ENCODE data around the gene ADD1.

The ADD1 gene

GRCh38 chr4:2878346-2878745 is 34.7 kb downstream of the ADD1 start:
- no peak for DNase-seq (ENCODE audit: low read depth)
- TF ChIP-seq CTCF (IDR thresholded peaks at IDR 0.05; ENCODE audit: insufficient read depth, low read depth, low read length, missing control alignments) = no peak
- no peak overlapping the region for H3K4me3 ChIP-seq (ENCODE audit: low read length)

GRCh38 chr4:2879026-2879425 is 35.4 kb downstream of the ADD1 start:
- H3K4me3 ChIP-seq (ENCODE audit: low read length) = no peak overlapping the region
- DNase-seq (ENCODE audit: low read depth) = no peak
- no peak for TF ChIP-seq CTCF (IDR thresholded peaks at IDR 0.05; ENCODE audit: insufficient read depth, low read depth, low read length, missing control alignments)

- no peak for DNase-seq (ENCODE audit: low read depth)
- TF ChIP-seq CTCF (IDR thresholded peaks at IDR 0.05; ENCODE audit: insufficient read depth, low read depth, low read length, missing control alignments) = no peak
- H3K4me3 ChIP-seq (ENCODE audit: low read length) = no peak overlapping the region
Measured at GRCh38 chr4:2881431-2881830, 37.8 kb downstream of the ADD1 start.

- TF ChIP-seq CTCF (IDR thresholded peaks at IDR 0.05; ENCODE audit: insufficient read depth, low read depth, low read length, missing control alignments) = no peak
- no peak for DNase-seq (ENCODE audit: low read depth)
- no peak overlapping the region for H3K4me3 ChIP-seq (ENCODE audit: low read length)
Measured at GRCh38 chr4:2882341-2882740, 38.7 kb downstream of the ADD1 start.

GRCh38 chr4:2886161-2886560 is 42.5 kb downstream of the ADD1 start:
- TF ChIP-seq CTCF (IDR thresholded peaks at IDR 0.05; ENCODE audit: insufficient read depth, low read depth, low read length, missing control alignments) = no peak
- DNase-seq (ENCODE audit: low read depth) = no peak
- no peak overlapping the region for H3K4me3 ChIP-seq (ENCODE audit: low read length)

GRCh38 chr4:2886622-2887021 is 43.0 kb downstream of the ADD1 start:
- DNase-seq (ENCODE audit: low read depth) = no peak
- H3K4me3 ChIP-seq (ENCODE audit: low read length) = no peak overlapping the region
- no peak for TF ChIP-seq CTCF (IDR thresholded peaks at IDR 0.05; ENCODE audit: insufficient read depth, low read depth, low read length, missing control alignments)

- no peak for DNase-seq (ENCODE audit: low read depth)
- no peak overlapping the region for H3K4me3 ChIP-seq (ENCODE audit: low read length)
- TF ChIP-seq CTCF (IDR thresholded peaks at IDR 0.05; ENCODE audit: insufficient read depth, low read depth, low read length, missing control alignments) = no peak
Measured at GRCh38 chr4:2887343-2887742, 43.7 kb downstream of the ADD1 start.
